ENCODE measurements around the gene CLTA. TPM values are rescaled to one million over a fixed set of nuclear protein-coding genes. Genes with fewer than 3 reads are reported as not detected.
"Not testable (repeated sequence)": the region's sequence is repeated elsewhere in the genome, so short reads cannot be mapped to it uniquely, and the experiment has no call there.

Gene CLTA
- total RNA-seq, 2 donors from 2014 or later, result 80.7 to 88.0 TPM

GRCh38 chr9:36213387-36213786 lies 22.7 kb downstream of the CLTA start:
- DNase-seq, result no peak
- intact Hi-C loops (cut with DNase I), result no loop called here
- ATAC-seq, result no peak

- no peak for DNase-seq
- no peak for ATAC-seq
- intact Hi-C loops (cut with DNase I), result no loop called here
These were observed 23.3 kb downstream of the CLTA start for GRCh38 chr9:36213989-36214388.

- no peak for DNase-seq
- peak; percentile 37 to 62 for ATAC-seq
- intact Hi-C loops (cut with DNase I), result no loop called here
These were observed 23.9 kb downstream of the CLTA start for GRCh38 chr9:36214571-36214970.

GRCh38 chr9:36217256-36217968 lies 26.7 kb downstream of the CLTA start:
- intact Hi-C loops (cut with DNase I), result no loop called here
- DNase-seq (peak; percentile 34), ATAC-seq (peak in 1 of 2 donors; percentile 6)

- DNase-seq (no peak), ATAC-seq (no peak)
- intact Hi-C loops (cut with DNase I), result no loop called here
These were observed 27.3 kb downstream of the CLTA start for GRCh38 chr9:36218011-36218410.

GRCh38 chr9:36218411-36218901 lies 27.7 kb downstream of the CLTA start:
- no peak for DNase-seq
- intact Hi-C loops (cut with DNase I), result no loop called here
- ATAC-seq, result peak in 1 of 2 donors; percentile 48

- no peak for ATAC-seq
- intact Hi-C loops (cut with DNase I), result no loop called here
- no peak for DNase-seq
These were observed 30.9 kb downstream of the CLTA start for GRCh38 chr9:36221667-36222066.

GRCh38 chr9:36222449-36222848 lies 31.7 kb downstream of the CLTA start:
- no peak for ATAC-seq
- DNase-seq, result no peak
- intact Hi-C loops (cut with DNase I), result no loop called here

- DNase-seq, result no peak
- intact Hi-C loops (cut with DNase I), result no loop called here
- ATAC-seq, result no peak
These were observed 46.5 kb downstream of the CLTA start for GRCh38 chr9:36237230-36237629.

GRCh38 chr9:36239205-36239604 lies 48.5 kb downstream of the CLTA start:
- DNase-seq; intact Hi-C loops (cut with DNase I); ATAC-seq: not testable (repeated sequence)

GRCh38 chr9:36239675-36240074 lies 49.0 kb downstream of the CLTA start:
- ATAC-seq; intact Hi-C loops (cut with DNase I); DNase-seq: not testable (repeated sequence)

GRCh38 chr9:36245906-36246305 lies 55.2 kb downstream of the CLTA start:
- DNase-seq (no peak), ATAC-seq (no peak)
- intact Hi-C loops (cut with DNase I), result no loop called here

GRCh38 chr9:36247356-36247755 lies 56.6 kb downstream of the CLTA start:
- ATAC-seq, result no peak
- DNase-seq, result no peak
- intact Hi-C loops (cut with DNase I), result no loop called here

- DNase-seq; ATAC-seq; intact Hi-C loops (cut with DNase I): not testable (repeated sequence)
These were observed 57.3 kb downstream of the CLTA start for GRCh38 chr9:36248061-36248460.

- DNase-seq (no peak), ATAC-seq (no peak)
- intact Hi-C loops (cut with DNase I), result no loop called here
These were observed 58.5 kb downstream of the CLTA start for GRCh38 chr9:36249189-36249588.

GRCh38 chr9:36250079-36250478 lies 59.4 kb downstream of the CLTA start:
- DNase-seq, result no peak
- intact Hi-C loops (cut with DNase I), result loop anchor here in 1 of 2 donors (5.0 kb wide), 1 partner anchor 77 kb away; no protein-coding TSS in a partner anchor
- no peak for ATAC-seq

GRCh38 chr9:36251428-36251827 lies 60.7 kb downstream of the CLTA start:
- DNase-seq (no peak), ATAC-seq (no peak)
- intact Hi-C loops (cut with DNase I), result loop anchor here in 1 of 2 donors (5.0 kb wide), 1 partner anchor 76 kb away; no protein-coding TSS in a partner anchor

GRCh38 chr9:36258208-36258995 lies 67.7 kb downstream of the CLTA start, which contains the start of gene GNE:
Gene GNE (minus strand): TSS chr9:36258448. CDS start chr9:36249355, 9,093 bp downstream.
- DNase-seq, result peak; percentile 99
- intact Hi-C loops (cut with DNase I), result no loop called here
- ATAC-seq, result peak; percentile 99

- DNase-seq (no peak), ATAC-seq (no peak)
- intact Hi-C loops (cut with DNase I), result no loop called here
These were observed 68.3 kb downstream of the CLTA start for GRCh38 chr9:36258996-36259533.

All from left cardiac atrium (tissue), 4 donors.